IPS-18a (cell line): Measurements from ENCODE around the gene GALNT18.

Experiments used
- H3K27ac ChIP-seq: one replicate; pipeline ENCODE4 v1.5.1; 2013; ENCODE audit warnings: low read length
- H3K27me3 ChIP-seq: one replicate; pipeline ENCODE4 v1.6.1; 2013; ENCODE audit warnings: mild to moderate bottlenecking, low read length; ENCODE audit not compliant: control insufficient read depth, insufficient read depth
- H3K36me3 ChIP-seq: one replicate; pipeline ENCODE4 v1.6.1; 2013; ENCODE audit warnings: low read depth, low read length; ENCODE audit not compliant: control insufficient read depth
- H3K4me1 ChIP-seq: one replicate; pipeline ENCODE4 v1.6.1; 2013; ENCODE audit warnings: low read depth, low read length; ENCODE audit not compliant: control insufficient read depth
- H3K4me3 ChIP-seq: one replicate; pipeline ENCODE4 v1.5.1; 2013; ENCODE audit warnings: low read length
- H3K9ac ChIP-seq: one replicate; pipeline ENCODE4 v1.6.1; 2013; ENCODE audit warnings: mild to moderate bottlenecking, low read length, moderate library complexity
- H3K9me3 ChIP-seq: one replicate; pipeline ENCODE4 v1.6.1; 2013; ENCODE audit warnings: low read depth, low read length; ENCODE audit not compliant: control insufficient read depth

GALNT18 gene

GRCh38 chr11:11621573-11622339 is at the start of gene GALNT18:
Gene GALNT18, minus strand, starts transcription at chr11:11622005.
- H3K36me3 ChIP-seq, result no peaks in the 10 kb centered on the region
- peaks cover 49% of the 10 kb centered on the region for H3K27me3 ChIP-seq
- no peak within 1 kb of the TSS for H3K27ac ChIP-seq
- peaks cover 5% of the 10 kb centered on the region for H3K4me1 ChIP-seq
- no peaks in the 10 kb centered on the region for H3K9me3 ChIP-seq
- H3K9ac ChIP-seq, result peak within 1 kb of the TSS; percentile 41
- H3K4me3 ChIP-seq, result peak within 1 kb of the TSS; percentile 81

GRCh38 chr11:11670574-11670973 is 48.8 kb upstream of the GALNT18 start:
- Histone ChIP-seq H3K36me3 (no peaks in the 10 kb centered on the region), H3K27me3 (no peaks in the 10 kb centered on the region), H3K9ac (no peak overlapping the region), H3K9me3 (no peaks in the 10 kb centered on the region), H3K27ac (no peak overlapping the region), H3K4me3 (no peak overlapping the region), H3K4me1 (no peaks in the 10 kb centered on the region)

GRCh38 chr11:11669233-11669846 is 47.5 kb upstream of the GALNT18 start:
- H3K4me3 ChIP-seq, result no peak overlapping the region
- no peaks in the 10 kb centered on the region for H3K27me3 ChIP-seq
- H3K9me3 ChIP-seq, result no peaks in the 10 kb centered on the region
- H3K27ac ChIP-seq, result no peak overlapping the region
- H3K4me1 ChIP-seq, result no peaks in the 10 kb centered on the region
- H3K9ac ChIP-seq, result no peak overlapping the region
- H3K36me3 ChIP-seq, result no peaks in the 10 kb centered on the region

- Histone ChIP-seq H3K9ac (no peak overlapping the region), H3K9me3 (no peaks in the 10 kb centered on the region), H3K36me3 (no peaks in the 10 kb centered on the region), H3K27ac (no peak overlapping the region), H3K27me3 (no peaks in the 10 kb centered on the region), H3K4me1 (no peaks in the 10 kb centered on the region), H3K4me3 (no peak overlapping the region)
Observed at GRCh38 chr11:11668781-11669180, 47.0 kb upstream of the GALNT18 start.

DNA sequence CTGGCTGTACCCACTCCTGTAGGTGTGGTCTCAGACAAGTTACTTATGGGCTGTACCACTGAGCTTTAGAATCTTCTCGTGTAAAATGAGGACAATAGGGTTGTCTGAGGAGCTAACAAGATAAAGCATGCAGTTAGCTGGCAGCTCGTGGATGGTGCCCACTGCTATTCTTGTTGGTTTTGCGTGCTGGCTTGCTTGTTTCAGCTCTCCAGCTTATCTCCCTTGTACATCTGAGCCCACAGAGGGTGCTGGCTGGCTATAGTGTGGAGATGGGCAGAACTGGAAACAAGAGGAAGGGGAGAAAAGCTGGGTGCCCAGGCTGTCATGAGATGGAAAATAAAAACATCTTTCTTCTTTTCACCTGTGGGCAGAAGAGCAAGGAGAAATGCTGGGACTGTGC is 46.5 kb upstream of the GALNT18 start:
- Histone ChIP-seq H3K9ac (no peak overlapping the region), H3K4me3 (no peak overlapping the region), H3K36me3 (no peaks in the 10 kb centered on the region), H3K27me3 (no peaks in the 10 kb centered on the region), H3K4me1 (no peaks in the 10 kb centered on the region), H3K27ac (no peak overlapping the region), H3K9me3 (no peaks in the 10 kb centered on the region)

DNA sequence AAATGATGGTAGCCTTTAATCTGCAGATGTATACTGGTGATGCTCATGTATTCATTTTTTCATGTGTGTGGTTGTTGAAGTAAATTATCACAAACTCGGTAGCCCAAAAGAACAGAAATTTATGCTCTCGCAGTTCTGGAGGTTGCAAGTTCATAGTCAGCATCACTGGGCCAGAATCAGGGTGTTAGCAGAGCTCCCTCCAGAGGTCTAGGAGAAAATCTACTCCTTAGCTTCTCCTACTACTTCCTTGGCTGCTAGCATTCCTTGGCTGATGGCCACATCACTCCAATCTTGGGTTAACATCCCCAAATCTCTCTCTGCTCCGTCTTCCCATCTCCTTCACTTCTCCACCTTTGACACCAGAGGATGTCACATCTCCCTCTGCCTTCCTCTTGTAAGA is 45.3 kb upstream of the GALNT18 start:
- Histone ChIP-seq H3K4me3 (no peak overlapping the region), H3K27me3 (no peaks in the 10 kb centered on the region), H3K9me3 (no peaks in the 10 kb centered on the region), H3K9ac (no peak overlapping the region), H3K36me3 (no peaks in the 10 kb centered on the region), H3K27ac (no peak overlapping the region), H3K4me1 (peaks cover 4% of the 10 kb centered on the region)

GRCh38 chr11:11665407-11665806 is 43.6 kb upstream of the GALNT18 start:
- Histone ChIP-seq H3K9me3 (no peaks in the 10 kb centered on the region), H3K4me1 (peaks cover 12% of the 10 kb centered on the region), H3K36me3 (no peaks in the 10 kb centered on the region), H3K4me3 (no peak overlapping the region), H3K27ac (no peak overlapping the region), H3K27me3 (no peaks in the 10 kb centered on the region), H3K9ac (no peak overlapping the region)

- Histone ChIP-seq H3K9ac (no peak overlapping the region), H3K27ac (no peak overlapping the region), H3K9me3 (no peaks in the 10 kb centered on the region), H3K4me1 (peaks cover 12% of the 10 kb centered on the region), H3K36me3 (no peaks in the 10 kb centered on the region), H3K4me3 (no peak overlapping the region), H3K27me3 (no peaks in the 10 kb centered on the region)
Observed at GRCh38 chr11:11663907-11664306, 42.1 kb upstream of the GALNT18 start.

DNA sequence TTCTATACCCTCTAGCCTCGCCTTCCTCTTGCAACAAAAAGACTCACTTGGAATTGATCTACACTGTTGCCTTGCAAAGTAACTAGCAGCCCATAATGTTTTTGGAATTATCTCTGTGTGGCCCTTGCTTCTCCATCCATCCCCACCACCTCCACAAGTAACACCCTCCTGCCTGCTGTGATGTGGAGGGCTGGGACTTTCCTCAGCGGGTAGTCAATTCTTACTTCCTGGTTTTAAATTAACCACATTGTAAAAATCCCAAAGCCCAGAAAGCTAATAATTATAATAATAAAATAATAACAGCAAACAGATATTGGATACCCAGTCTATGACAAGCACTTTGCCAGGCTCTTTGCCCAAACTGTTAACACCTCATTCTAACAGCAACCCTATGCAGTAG is 40.8 kb upstream of the GALNT18 start:
- Histone ChIP-seq H3K27me3 (no peaks in the 10 kb centered on the region), H3K4me1 (peaks cover 12% of the 10 kb centered on the region), H3K9ac (no peak overlapping the region), H3K27ac (no peak overlapping the region), H3K36me3 (no peaks in the 10 kb centered on the region), H3K4me3 (no peak overlapping the region), H3K9me3 (no peaks in the 10 kb centered on the region)

DNA sequence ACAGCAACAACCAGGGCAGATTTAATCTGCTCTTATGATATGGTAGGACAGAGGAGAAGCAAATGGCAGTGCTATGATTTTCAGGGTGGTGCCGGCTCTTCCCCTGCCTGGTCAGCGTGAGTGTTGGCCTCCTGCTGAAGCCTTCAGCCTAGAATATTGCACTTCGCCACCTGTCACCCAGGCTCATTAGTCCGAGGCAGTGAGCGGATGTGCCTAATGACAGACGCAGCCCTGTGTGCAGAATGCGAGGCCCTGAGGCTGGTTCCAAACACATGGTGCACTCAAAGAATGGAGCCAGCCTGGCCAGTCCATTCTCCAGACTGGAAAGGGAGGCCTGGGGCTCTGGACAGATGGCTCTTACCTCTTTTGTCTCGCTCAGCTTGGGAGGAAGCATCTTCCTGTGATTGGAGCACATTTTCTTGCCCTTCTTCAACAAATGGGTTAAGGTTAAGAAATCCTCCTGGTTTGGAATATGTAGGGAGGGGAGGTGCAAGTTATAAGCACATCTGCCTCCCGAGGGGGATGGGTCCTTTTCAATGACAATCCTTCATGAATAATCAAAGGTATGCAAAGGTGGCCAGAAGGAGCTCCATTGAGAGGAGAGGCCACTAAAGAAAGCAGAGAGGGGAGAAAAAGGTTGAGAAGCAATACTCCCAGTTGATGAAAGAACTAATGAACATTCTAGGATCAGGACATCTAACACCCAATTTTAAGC is 39.7 kb upstream of the GALNT18 start:
- Histone ChIP-seq H3K4me3 (no peak overlapping the region), H3K27me3 (no peaks in the 10 kb centered on the region)

GRCh38 chr11:11660363-11660740 is 38.5 kb upstream of the GALNT18 start:
- H3K9me3 ChIP-seq, result no peaks in the 10 kb centered on the region
- H3K4me1 ChIP-seq, result peaks cover 12% of the 10 kb centered on the region
- H3K9ac ChIP-seq, result no peak overlapping the region
- no peaks in the 10 kb centered on the region for H3K36me3 ChIP-seq
- no peak overlapping the region for H3K4me3 ChIP-seq
- no peaks in the 10 kb centered on the region for H3K27me3 ChIP-seq
- no peak overlapping the region for H3K27ac ChIP-seq

More for the DNA sequence above, 39.7 kb upstream of the GALNT18 start:
- Histone ChIP-seq H3K27ac (no peak overlapping the region), H3K4me1 (peaks cover 12% of the 10 kb centered on the region), H3K9me3 (no peaks in the 10 kb centered on the region), H3K36me3 (no peaks in the 10 kb centered on the region), H3K9ac (no peak overlapping the region)
